ENCODE data around the gene CAMK2A. TPM values are rescaled to one million over a fixed set of nuclear protein-coding genes. Genes with fewer than 3 reads are reported as not detected.

CAMK2A gene
- total RNA-seq, 2 donors from 2014 or later: 4.9 to 18.2 TPM

- H3K36me3 ChIP-seq: no peaks in the 10 kb centered on the region
- H3K9me3 ChIP-seq: no peaks in the 10 kb centered on the region
- no peak overlapping the region for H3K27ac ChIP-seq
- TF ChIP-seq CTCF (IDR thresholded peaks at IDR 0.05): no peak
- no peak overlapping the region for H3K4me3 ChIP-seq
- H3K27me3 ChIP-seq: no peaks in the 10 kb centered on the region
- no peak for DNase-seq (ENCODE audit: low spot score)
- peaks cover 0 to 23% of the 10 kb centered on the region in 2 donors for H3K4me1 ChIP-seq
Observed at GRCh38 chr5:150175076-150175475, 114.5 kb downstream of the CAMK2A start.

- DNase-seq (ENCODE audit: low spot score): no peak
Observed at GRCh38 chr5:150174285-150174684, 115.3 kb downstream of the CAMK2A start.

GRCh38 chr5:150173161-150173560, 116.4 kb downstream of the CAMK2A start:
- Histone ChIP-seq H3K36me3 (no peaks in the 10 kb centered on the region), H3K27ac (no peak overlapping the region), H3K4me1 (peaks cover 0 to 15% of the 10 kb centered on the region in 2 donors), H3K9me3 (no peaks in the 10 kb centered on the region), H3K4me3 (no peak overlapping the region), H3K27me3 (no peaks in the 10 kb centered on the region)
- TF ChIP-seq CTCF (IDR thresholded peaks at IDR 0.05): no peak
- DNase-seq (ENCODE audit: low spot score): no peak

More at GRCh38 chr5:150174285-150174684, 115.3 kb downstream of the CAMK2A start:
- Histone ChIP-seq H3K4me3 (no peak overlapping the region), H3K9me3 (no peaks in the 10 kb centered on the region), H3K4me1 (peaks cover 0 to 15% of the 10 kb centered on the region in 2 donors), H3K27ac (no peak overlapping the region), H3K27me3 (no peaks in the 10 kb centered on the region), H3K36me3 (no peaks in the 10 kb centered on the region)
- no peak for TF ChIP-seq CTCF (IDR thresholded peaks at IDR 0.05)

- Histone ChIP-seq H3K4me1 (peaks cover 0 to 15% of the 10 kb centered on the region in 2 donors), H3K27me3 (no peaks in the 10 kb centered on the region), H3K9me3 (no peaks in the 10 kb centered on the region), H3K27ac (no peak overlapping the region), H3K4me3 (no peak overlapping the region), H3K36me3 (no peaks in the 10 kb centered on the region)
- TF ChIP-seq CTCF (IDR thresholded peaks at IDR 0.05): no peak
- DNase-seq (ENCODE audit: low spot score): no peak
Observed at GRCh38 chr5:150172556-150172955, 117.0 kb downstream of the CAMK2A start.

- Histone ChIP-seq H3K27ac (no peak overlapping the region), H3K9me3 (no peaks in the 10 kb centered on the region), H3K4me1 (peaks cover 0 to 15% of the 10 kb centered on the region in 2 donors), H3K27me3 (no peaks in the 10 kb centered on the region), H3K36me3 (no peaks in the 10 kb centered on the region), H3K4me3 (no peak overlapping the region)
- TF ChIP-seq CTCF (IDR thresholded peaks at IDR 0.05): no peak
- no peak for DNase-seq (ENCODE audit: low spot score)
Observed at GRCh38 chr5:150172145-150172544, 117.4 kb downstream of the CAMK2A start.

Other genes with a start within 250 kb of the CAMK2A start
- 10 to 100 TPM; 11.2 to 24.6 TPM for gene CSF1R, start 203.2 kb downstream of the CAMK2A start, total RNA-seq
- 10 to 100 TPM; 68.3 to 68.7 TPM for gene PDGFRB, start 133.9 kb downstream of the CAMK2A start, total RNA-seq
- not detected for gene CDX1, start 123.0 kb downstream of the CAMK2A start, total RNA-seq
- not detected for gene SLC6A7, start 99.7 kb downstream of the CAMK2A start, total RNA-seq
- gene ARSI, start 13.1 kb upstream of the CAMK2A start, total RNA-seq: under 1 TPM; 0.30 to 0.83 TPM
- 10 to 100 TPM; 17.5 to 18.1 TPM for gene TCOF1, start 67.9 kb upstream of the CAMK2A start, total RNA-seq
- gene CD74, start 123.1 kb upstream of the CAMK2A start, total RNA-seq: 100 to 1,000 TPM; 268 to 424 TPM
- 1,000 to 10,000 TPM; 1,334 to 2,461 TPM for gene RPS14, start 160.0 kb upstream of the CAMK2A start, total RNA-seq
- 10 to 100 TPM; 81.4 to 91.8 TPM for gene NDST1, start 218.4 kb upstream of the CAMK2A start, total RNA-seq